ENCODE results near the gene GINM1. TPM values are rescaled to one million over a fixed set of nuclear protein-coding genes. Genes with fewer than 3 reads are reported as not detected.

GINM1 gene
- 20.6 and 21.8 TPM in 2 replicates for total RNA-seq (2014; rRNA removed; shearing (Covaris generic))

GRCh38 chr6:149565527-149566409 is at the start of gene GINM1:
GINM1 (plus strand) TSS chr6:149566375; CDS start chr6:149566415, 40 bp downstream.
- Histone ChIP-seq H3K4me3 (ENCODE audit: insufficient read depth, low read depth, low read length) (peak within 1 kb of the TSS; percentile 94), H3K36me3 (replicated peaks; ENCODE audit: control insufficient read depth, insufficient read depth, low read length) (no peaks in the 10 kb centered on the region), H3K27me3 (ENCODE audit: control insufficient read depth, insufficient read depth, low read length) (no peaks in the 10 kb centered on the region; the same call in 1 of the 2 replicates)
- DNase-seq: peak; percentile 99

DNA sequence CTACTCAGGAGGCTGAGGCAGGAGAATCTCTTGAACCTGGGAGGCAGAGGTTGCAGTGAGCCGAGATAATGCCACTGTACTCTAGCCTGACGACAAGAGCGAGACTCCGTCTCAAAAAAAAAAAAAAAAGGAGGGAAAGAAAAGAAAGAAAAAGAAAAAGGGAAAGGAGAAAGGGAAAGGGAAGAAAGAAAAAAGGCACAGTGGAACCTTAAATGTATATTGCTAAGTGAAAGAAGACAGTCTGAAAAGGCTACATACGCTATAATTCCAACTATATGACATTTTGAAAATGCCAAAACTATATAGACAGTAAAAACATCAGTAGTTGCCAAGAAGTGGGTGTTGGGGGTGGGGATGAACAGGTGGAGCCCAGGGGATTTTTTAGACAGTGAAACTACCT is 36.5 kb upstream of the GINM1 start:
- no peaks in the 10 kb centered on the region for H3K27me3 ChIP-seq (ENCODE audit: control insufficient read depth, insufficient read depth, low read length)
- H3K36me3 ChIP-seq (replicated peaks; ENCODE audit: control insufficient read depth, insufficient read depth, low read length): peaks cover 9% of the 10 kb centered on the region
- DNase-seq: no peak
- H3K4me3 ChIP-seq (ENCODE audit: insufficient read depth, low read depth, low read length): no peak overlapping the region

DNA sequence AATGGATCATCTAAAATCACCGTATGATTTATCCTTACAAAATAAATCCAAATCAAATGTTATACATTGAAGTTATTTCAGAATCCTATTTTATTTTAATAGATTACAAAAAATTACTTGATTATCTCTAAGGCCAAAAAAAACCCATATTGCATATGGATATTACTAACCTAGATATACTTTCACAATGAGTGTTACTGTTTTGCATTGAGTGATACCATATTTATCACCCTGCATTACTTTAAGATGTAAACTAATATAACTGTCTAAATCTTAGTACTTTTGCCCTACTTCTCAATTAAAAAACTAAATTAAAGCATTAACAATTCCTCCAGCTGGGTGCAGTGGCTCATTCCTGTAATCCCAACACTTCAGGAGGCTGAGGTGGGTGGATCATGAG is 31.4 kb upstream of the GINM1 start:
- H3K4me3 ChIP-seq (ENCODE audit: insufficient read depth, low read depth, low read length): no peak overlapping the region
- DNase-seq: no peak
- H3K36me3 ChIP-seq (replicated peaks; ENCODE audit: control insufficient read depth, insufficient read depth, low read length): peaks cover 10% of the 10 kb centered on the region
- H3K27me3 ChIP-seq (ENCODE audit: control insufficient read depth, insufficient read depth, low read length): no peaks in the 10 kb centered on the region

DNA sequence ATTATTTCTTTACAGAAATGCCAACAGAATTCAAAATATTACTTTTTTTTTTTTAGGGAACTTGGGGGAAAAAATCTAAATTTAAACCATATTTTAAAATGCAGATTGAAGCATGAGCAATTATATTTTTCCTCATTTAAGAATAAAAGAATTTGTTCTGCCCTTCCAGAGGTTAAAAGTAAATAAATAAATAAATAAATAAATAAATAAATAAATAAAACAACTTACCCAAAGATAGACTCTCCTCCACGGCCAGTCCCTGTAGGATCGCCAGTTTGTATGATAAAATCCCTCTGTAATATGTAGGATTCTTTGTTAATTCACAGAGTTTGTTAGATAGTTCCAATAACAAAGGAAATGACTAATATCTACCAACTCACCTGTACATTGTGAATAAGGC is 25.0 kb upstream of the GINM1 start:
- no peaks in the 10 kb centered on the region for H3K27me3 ChIP-seq (ENCODE audit: control insufficient read depth, insufficient read depth, low read length)
- H3K4me3 ChIP-seq (ENCODE audit: insufficient read depth, low read depth, low read length): no peak overlapping the region
- no peak for DNase-seq
- peaks cover 3% of the 10 kb centered on the region for H3K36me3 ChIP-seq (replicated peaks; ENCODE audit: control insufficient read depth, insufficient read depth, low read length)

GRCh38 chr6:149544646-149545257 is 21.4 kb upstream of the GINM1 start:
- H3K4me3 ChIP-seq (ENCODE audit: insufficient read depth, low read depth, low read length): peak overlapping the region; percentile 94
- H3K27me3 ChIP-seq (ENCODE audit: control insufficient read depth, insufficient read depth, low read length): no peaks in the 10 kb centered on the region
- no peaks in the 10 kb centered on the region; the same call in 1 of the 2 replicates for H3K36me3 ChIP-seq (replicated peaks; ENCODE audit: control insufficient read depth, insufficient read depth, low read length)
- no peak for DNase-seq

GRCh38 chr6:149545258-149545753 is 20.9 kb upstream of the GINM1 start:
- DNase-seq: peak; percentile 46
- Histone ChIP-seq H3K4me3 (ENCODE audit: insufficient read depth, low read depth, low read length) (peak overlapping the region; percentile 94), H3K36me3 (replicated peaks; ENCODE audit: control insufficient read depth, insufficient read depth, low read length) (no peaks in the 10 kb centered on the region; the same call in 1 of the 2 replicates), H3K27me3 (ENCODE audit: control insufficient read depth, insufficient read depth, low read length) (no peaks in the 10 kb centered on the region)

- peak within 1 kb of the TSS; percentile 94 for H3K4me3 ChIP-seq (ENCODE audit: insufficient read depth, low read depth, low read length)
These were observed 20.3 kb upstream of the GINM1 start, which contains the start of gene PPIL4 for GRCh38 chr6:149545754-149546471. PPIL4 (minus strand) TSS chr6:149546043; CDS start chr6:149546005, 38 bp downstream.

GRCh38 chr6:149551920-149552319 is 14.3 kb upstream of the GINM1 start:
- Histone ChIP-seq H3K4me3 (ENCODE audit: insufficient read depth, low read depth, low read length) (no peak overlapping the region), H3K27me3 (ENCODE audit: control insufficient read depth, insufficient read depth, low read length) (peaks cover 4% of the 10 kb centered on the region; the same call in 1 of the 2 replicates)

More at GRCh38 chr6:149545754-149546471, 20.3 kb upstream of the GINM1 start, which contains the start of gene PPIL4:
- peak; percentile 97 for DNase-seq
- H3K27me3 ChIP-seq (ENCODE audit: control insufficient read depth, insufficient read depth, low read length): peaks cover 1% of the 10 kb centered on the region; the same call in 1 of the 2 replicates
- no peaks in the 10 kb centered on the region for H3K36me3 ChIP-seq (replicated peaks; ENCODE audit: control insufficient read depth, insufficient read depth, low read length)

GRCh38 chr6:149558029-149558428 is 8.1 kb upstream of the GINM1 start:
- H3K27me3 ChIP-seq (ENCODE audit: control insufficient read depth, insufficient read depth, low read length): peaks cover 2% of the 10 kb centered on the region; the same call in 1 of the 2 replicates

More at GRCh38 chr6:149551920-149552319, 14.3 kb upstream of the GINM1 start:
- no peak for DNase-seq
- H3K36me3 ChIP-seq (replicated peaks; ENCODE audit: control insufficient read depth, insufficient read depth, low read length): no peaks in the 10 kb centered on the region

DNA sequence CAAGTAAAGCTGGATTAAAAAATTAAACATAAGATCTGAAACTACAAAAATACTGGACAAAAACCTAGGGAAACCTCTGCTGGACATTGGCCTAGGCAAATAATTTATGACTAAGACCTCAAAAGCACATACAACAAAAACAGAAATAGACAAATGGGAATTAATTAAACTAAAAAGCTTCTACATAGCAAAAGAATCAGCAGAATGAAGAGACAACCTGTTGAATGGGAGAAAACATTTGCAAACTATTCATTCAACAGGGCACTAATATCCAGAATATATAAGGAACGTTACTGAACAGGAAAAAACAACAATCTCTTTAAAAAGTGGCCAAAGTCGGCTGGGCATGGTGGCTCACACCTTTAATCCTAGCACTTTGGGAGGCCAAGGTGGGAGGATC is 6.8 kb upstream of the GINM1 start:
- Histone ChIP-seq H3K36me3 (replicated peaks; ENCODE audit: control insufficient read depth, insufficient read depth, low read length) (no peaks in the 10 kb centered on the region), H3K4me3 (ENCODE audit: insufficient read depth, low read depth, low read length) (no peak overlapping the region), H3K27me3 (ENCODE audit: control insufficient read depth, insufficient read depth, low read length) (no peaks in the 10 kb centered on the region; the same call in 1 of the 2 replicates)
- no peak for DNase-seq

More at GRCh38 chr6:149558029-149558428, 8.1 kb upstream of the GINM1 start:
- Histone ChIP-seq H3K4me3 (ENCODE audit: insufficient read depth, low read depth, low read length) (no peak overlapping the region), H3K36me3 (replicated peaks; ENCODE audit: control insufficient read depth, insufficient read depth, low read length) (no peaks in the 10 kb centered on the region)
- DNase-seq: no peak

DNA sequence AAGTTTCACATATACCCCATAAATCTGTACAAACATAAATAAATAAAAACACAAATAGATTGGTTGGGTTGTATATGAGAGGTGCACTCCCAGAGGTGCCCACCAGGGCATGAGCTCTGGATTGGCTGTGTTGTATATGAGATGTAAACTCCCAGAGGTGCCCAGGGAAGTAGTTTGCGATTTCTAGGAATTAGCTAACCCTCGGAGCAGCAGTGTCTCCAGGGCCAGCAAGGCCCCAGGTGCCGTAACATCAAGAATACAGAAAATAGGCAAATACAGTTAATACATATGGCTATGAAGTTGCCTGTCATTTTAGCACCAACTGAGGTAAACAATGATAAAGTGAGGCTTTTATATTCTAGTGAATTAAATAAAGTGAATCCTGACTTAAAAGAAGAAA is 5.4 kb upstream of the GINM1 start:
- Histone ChIP-seq H3K4me3 (ENCODE audit: insufficient read depth, low read depth, low read length) (no peak overlapping the region), H3K36me3 (replicated peaks; ENCODE audit: control insufficient read depth, insufficient read depth, low read length) (no peaks in the 10 kb centered on the region), H3K27me3 (ENCODE audit: control insufficient read depth, insufficient read depth, low read length) (no peaks in the 10 kb centered on the region; the same call in 1 of the 2 replicates)
- DNase-seq: peak; percentile 69

DNA sequence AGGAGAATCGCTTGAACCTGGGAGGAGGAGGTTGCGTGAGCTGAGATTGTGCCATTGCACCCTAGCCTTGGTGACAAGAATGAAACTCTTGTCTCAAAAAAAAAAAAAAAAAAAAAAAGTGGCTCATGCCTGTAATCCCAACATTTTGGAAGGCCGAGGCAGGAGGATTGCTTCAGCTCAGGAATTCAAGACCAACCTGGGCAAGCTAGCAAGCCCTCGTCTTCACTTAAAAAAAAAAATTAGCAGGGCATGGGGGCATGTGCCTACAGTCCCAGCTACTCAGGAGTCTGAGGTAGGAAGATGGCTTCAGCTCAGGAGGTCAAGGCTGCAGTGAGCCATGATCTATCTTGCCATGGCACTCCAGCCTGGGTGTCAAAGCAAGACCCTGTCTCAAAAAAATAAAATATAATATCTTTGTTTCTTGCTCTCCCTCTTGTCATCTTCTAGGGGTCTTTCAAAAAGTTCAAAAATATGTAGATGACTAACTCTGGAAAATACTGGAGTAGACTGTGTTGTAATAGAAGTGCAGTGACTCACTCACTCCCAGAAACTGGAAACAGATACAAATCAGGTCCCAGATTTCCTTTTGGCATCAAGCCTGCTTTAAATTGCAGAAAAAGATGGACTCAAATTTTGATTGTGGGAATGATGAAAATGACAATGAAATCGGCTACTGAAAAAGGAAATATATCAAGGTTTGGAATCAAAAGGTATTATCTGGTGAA is 2.8 kb upstream of the GINM1 start:
- no peaks in the 10 kb centered on the region for H3K36me3 ChIP-seq (replicated peaks; ENCODE audit: control insufficient read depth, insufficient read depth, low read length)
- H3K27me3 ChIP-seq (ENCODE audit: control insufficient read depth, insufficient read depth, low read length): no peaks in the 10 kb centered on the region; the same call in 1 of the 2 replicates
- DNase-seq: no peak
- no peak overlapping the region for H3K4me3 ChIP-seq (ENCODE audit: insufficient read depth, low read depth, low read length)

- H3K36me3 ChIP-seq (replicated peaks; ENCODE audit: control insufficient read depth, insufficient read depth, low read length): no peaks in the 10 kb centered on the region
- no peaks in the 10 kb centered on the region; the same call in 1 of the 2 replicates for H3K27me3 ChIP-seq (ENCODE audit: control insufficient read depth, insufficient read depth, low read length)
- no peak overlapping the region for H3K4me3 ChIP-seq (ENCODE audit: insufficient read depth, low read depth, low read length)
- DNase-seq: no peak
These were observed 2.2 kb upstream of the GINM1 start for GRCh38 chr6:149563928-149564325.
